ENCODE data around the gene CDR2. TPM values are rescaled to one million over a fixed set of nuclear protein-coding genes. Genes with fewer than 3 reads are reported as not detected.
A peak's percentile ranks its signal among the peaks of the same experiment; 100 is the strongest.

The CDR2 gene
- total and polyA plus RNA-seq, 2 of the 13 experiments (the other 11 are each of a cell fraction or from before 2014, with no cell fraction given): 59.0 to 78.9 TPM

- TF ChIP-seq ZNF703 (CRISPR knock-in tag; IDR thresholded peaks at IDR 0.05; ENCODE audit: borderline replicate concordance): no peak
- no peak for TF ChIP-seq ZMAT5 (CRISPR knock-in tag; IDR thresholded peaks at IDR 0.05; ENCODE audit: borderline replicate concordance, low read depth)
- TF ChIP-seq ZNF431 (CRISPR knock-in tag; IDR thresholded peaks at IDR 0.05; ENCODE audit: borderline replicate concordance, low read depth): no peak
- no peak for TF ChIP-seq ZBTB33 (CRISPR knock-in tag; IDR thresholded peaks at IDR 0.05)
- TF ChIP-seq ZMYM2 (CRISPR knock-in tag; IDR thresholded peaks at IDR 0.05): peak; percentile 86
- no peak for TF ChIP-seq ZNF770 (CRISPR knock-in tag; IDR thresholded peaks at IDR 0.05)
- peak; percentile 61 for TF ChIP-seq CCAR2 (optimal IDR thresholded peaks at IDR 0.05; ENCODE audit: low read depth, low read length)
- TF ChIP-seq FOXO4 (CRISPR knock-in tag; conservative IDR thresholded peaks at IDR 0.05): no peak
- peak; percentile 80; the same call in 1 of the 2 replicates for TF ChIP-seq KAT7 (CRISPR knock-in tag; IDR thresholded peaks at IDR 0.05; ENCODE audit: borderline replicate concordance)
- peak; percentile 63 for TF ChIP-seq ZNF18 (CRISPR knock-in tag; IDR thresholded peaks at IDR 0.05; ENCODE audit: insufficient replicate concordance)
- peak; percentile 30; the same call in 1 of the 2 replicates for TF ChIP-seq ARHGAP35 (CRISPR knock-in tag; IDR thresholded peaks at IDR 0.05; ENCODE audit: borderline replicate concordance)
- TF ChIP-seq ISL2 (CRISPR knock-in tag; IDR thresholded peaks at IDR 0.05): no peak
- TF ChIP-seq SRY (CRISPR knock-in tag; IDR thresholded peaks at IDR 0.05): 0 out of 2 replicates have a peak, but pooled peaks have one; percentile 7
- peak; percentile 18; the same call in 1 of the 2 replicates for TF ChIP-seq KDM5B (CRISPR knock-in tag; IDR thresholded peaks at IDR 0.05; ENCODE audit: borderline replicate concordance)
- TF ChIP-seq ASH2L (IDR thresholded peaks at IDR 0.05; ENCODE audit: insufficient read length, low read depth, low read length): no peak
- peak; percentile 73; the same call in 1 of the 2 replicates for TF ChIP-seq ZBTB46 (CRISPR knock-in tag; IDR thresholded peaks at IDR 0.05; ENCODE audit: borderline replicate concordance)
Measured at GRCh38 chr16:22375117-22375962, 921 bp upstream of the CDR2 start (continued).

All from HepG2 (cell line).